B cell (primary cell): Measurements from ENCODE around the gene MCM10. TPM values are rescaled to one million over a fixed set of nuclear protein-coding genes. Genes with fewer than 3 reads are reported as not detected.

Experiments
- ATAC-seq: fragments of 200-7000 bp; cut with Tn5 transposase; one replicate; pipeline ENCODE4 v1.10.0; 2021; ENCODE audit warnings: low read depth, mild to moderate bottlenecking, moderate number of reproducible peaks, moderate library complexity
- CTCF ChIA-PET: fragments of 350-600 bp; sonication (Branson Sonifier 250); formaldehyde crosslinking; loops from one replicate; lab custom pipeline; 2021; ENCODE audit warnings: antibody characterized with exemption, inconsistent platforms; lab: Charles Lee
- POLR2A ChIA-PET: fragments of 350-600 bp; sonication (Branson Sonifier 250); formaldehyde crosslinking; loops from one replicate; lab custom pipeline; 2021; ENCODE audit warnings: antibody characterized with exemption; lab: Charles Lee
- DNase-seq: peaks from one replicate; pipeline ENCODE4 v3.0.0; 2013
- H2AFZ ChIP-seq: 2 replicates; pipeline ENCODE4 v1.6.1; 2012; ENCODE audit warnings: mild to moderate bottlenecking, low read depth, low read length; ENCODE audit not compliant: insufficient read depth, poor library complexity, severe bottlenecking
- H3K27ac ChIP-seq, 2 donors: 1 replicate in 1 of 2; 2 replicates in 1 of 2; pipeline ENCODE4 v1.5.1; 2012 to 2013; ENCODE audit warnings: low read length in 2 of 2, mild to moderate bottlenecking in 2 of 2, moderate library complexity in 1 of 2
- H3K27me3 ChIP-seq, 4 experiments: fragments of 200-600 bp in 1 of 4; sonication (generic) in 1 of 4; replicated peaks in 1 of 4; 1 replicate in 2 of 4; 2 replicates in 2 of 4; pipeline versions ENCODE4 v1.6.1 to v1.7.0; 2013 to 2016; ENCODE audit warnings: low read length in 3 of 4, mild to moderate bottlenecking in 2 of 4, mixed read lengths in 1 of 4, moderate library complexity in 1 of 4; ENCODE audit not compliant: insufficient read depth in 4 of 4, control insufficient read depth in 3 of 4; ENCODE audit errors: control extremely low read depth in 1 of 4
- H3K36me3 ChIP-seq, 2 experiments: replicated peaks in 1 of 2; 1 replicate in 1 of 2; 2 replicates in 1 of 2; pipeline versions ENCODE4 v1.6.1 to v1.7.1; 2013; ENCODE audit warnings: low read length in 1 of 2; ENCODE audit not compliant: insufficient read depth in 2 of 2, control insufficient read depth in 1 of 2; ENCODE audit errors: control extremely low read depth in 1 of 2, extremely low read depth in 1 of 2
- H3K4me1 ChIP-seq, 2 donors: fragments of 200-600 bp in 1 of 2; sonication (generic) in 1 of 2; 1 replicate in 1 of 2; 2 replicates in 1 of 2; pipeline versions ENCODE4 v1.5.1 to v1.6.1; 2013 to 2017; ENCODE audit warnings: low read length in 2 of 2; ENCODE audit not compliant: control insufficient read depth in 2 of 2, insufficient read depth in 2 of 2
- H3K4me2 ChIP-seq: replicated peaks from 2 replicates; pipeline ENCODE3; 2012; ENCODE audit warnings: mild to moderate bottlenecking, low read depth, low read length; ENCODE audit not compliant: poor library complexity, severe bottlenecking
- H3K4me3 ChIP-seq, 5 experiments: fragments of 200-600 bp in 1 of 5; sonication (generic) in 1 of 5; 1 replicate in 3 of 5; 2 replicates in 2 of 5; pipeline versions ENCODE4 v1.5.1 to v1.7.0; 2011 to 2016; ENCODE audit warnings: low read length in 4 of 5, mild to moderate bottlenecking in 4 of 5, low read depth in 2 of 5, control low read depth in 1 of 5, moderate library complexity in 1 of 5; ENCODE audit not compliant: insufficient read depth in 1 of 5; ENCODE audit errors: control extremely low read depth in 1 of 5, extremely low read depth in 1 of 5
- H3K79me2 ChIP-seq: fragments of 200-600 bp; sonication (generic); one replicate; pipeline ENCODE4 v1.6.0; 2016; ENCODE audit warnings: low read length; ENCODE audit not compliant: control insufficient read depth, insufficient read depth
- H3K9ac ChIP-seq: fragments of 200-600 bp; sonication (generic); 2 replicates; pipeline ENCODE4 v1.6.1; 2017; ENCODE audit warnings: mild to moderate bottlenecking, low read length, moderate library complexity
- H3K9me3 ChIP-seq, 3 donors: one replicate each; pipeline versions ENCODE4 v1.6.1 to v1.7.1; 2013; ENCODE audit warnings: low read length in 2 of 3; ENCODE audit not compliant: control insufficient read depth in 2 of 3, insufficient read depth in 1 of 3; ENCODE audit errors: control extremely low read depth in 1 of 3
- H4K20me1 ChIP-seq: 2 replicates; pipeline ENCODE4 v1.6.0; 2012; ENCODE audit warnings: mild to moderate bottlenecking, low read length; ENCODE audit not compliant: insufficient read depth, control insufficient read depth, poor library complexity, severe bottlenecking
- H3K27ac Mint-ChIP-seq: one replicate; pipeline ENCODE4 v1.8.0; 2021; ENCODE audit warnings: mixed read lengths
- H3K27me3 Mint-ChIP-seq: one replicate; pipeline ENCODE4 v1.8.0; 2021; ENCODE audit warnings: mixed read lengths
- H3K4me1 Mint-ChIP-seq: one replicate; pipeline ENCODE4 v1.8.0; 2021; ENCODE audit warnings: mixed read lengths
- H3K4me3 Mint-ChIP-seq: one replicate; pipeline ENCODE4 v1.8.0; 2021; ENCODE audit warnings: mixed read lengths
- H3K9me3 Mint-ChIP-seq: one replicate; pipeline ENCODE4 v1.8.0; 2022; ENCODE audit warnings: mixed read lengths; ENCODE audit not compliant: insufficient read depth
- CTCF ChIP-seq: fragments of 200-600 bp; IDR thresholded peaks from one replicate; pipeline ENCODE4 v1.8.0; 2022; ENCODE audit warnings: antibody characterized with exemption, mild to moderate bottlenecking
- EZH2 ChIP-seq: IDR thresholded peaks from 2 replicates; pipeline ENCODE4 v1.6.1; 2012; ENCODE audit warnings: borderline replicate concordance, low read depth, mild to moderate bottlenecking, moderate library complexity, low read length; ENCODE audit not compliant: insufficient read depth, poor library complexity, severe bottlenecking
- WGBS: methylation state at CpG from one replicate; pipeline ENCODE4 v1.1.5; 2013; ENCODE audit warnings: missing lambda C conversion rate; ENCODE audit not compliant: insufficient coverage; 5-methylcytosine and 5-hydroxymethylcytosine counted together
- intact Hi-C: fragments of 100-400 bp; cut with micrococcal nuclease; formaldehyde crosslinking; loops from one replicate; pipeline ENCODE4 v1.10.0; 2022
- polyA plus RNA-seq: library from polyadenylated mRNA; depleted of rRNA; stranded (reverse); fragments of >200 nt; gene quantifications from 2 replicates; pipeline ENCODE4 v1.2.3, GENCODE V29; 2012
- small RNA-seq: library from RNA; depleted of rRNA; stranded (forward); fragments of <200 nt; gene quantifications from one replicate; pipeline ENCODE3, GENCODE V24; 2012; ENCODE audit warnings: low replicate concordance, low read depth; ENCODE audit not compliant: insufficient read length
- total RNA-seq, 2 donors: library from RNA; stranded (reverse); fragments of 120-200 nt in 1 of 2; gene quantifications; 1 replicate in 1 of 2; 2 replicates in 1 of 2; pipeline versions ENCODE4 v1.2.3 to v1.2.4, GENCODE V29; 2013 to 2022

The MCM10 gene
- total and polyA plus RNA-seq, 2 donors (not counting 1 experiment from before 2014, with no cell fraction given), result 0.42 to 0.88 TPM

GRCh38 chr10:13257621-13258140 is 96.3 kb downstream of the MCM10 start:
- Histone ChIP-seq H4K20me1 (no peaks in the 10 kb centered on the region), H3K4me3 (no peak overlapping the region), H3K9ac (no peak overlapping the region), H3K36me3 (no peaks in the 10 kb centered on the region), H3K9me3 (peaks cover 0 to 5% (median 0%) of the 10 kb centered on the region in 3 donors), H3K27me3 (no peaks in the 10 kb centered on the region), H3K79me2 (no peaks in the 10 kb centered on the region), H3K27ac (no peak overlapping the region), H3K4me2 (no peak overlapping the region), H3K4me1 (no peaks in the 10 kb centered on the region), H2AFZ (no peak overlapping the region)
- no peak overlapping the region for H3K27ac Mint-ChIP-seq
- WGBS, result 100% methylated on average over 2 of the region's 5 CpGs
- no peaks in the 10 kb centered on the region for H3K9me3 Mint-ChIP-seq
- H3K4me1 Mint-ChIP-seq, result no peaks in the 10 kb centered on the region
- no peak for DNase-seq
- TF ChIP-seq CTCF, result no peak
- TF ChIP-seq EZH2, result no peak
- no peak for ATAC-seq
- ChIA-PET POLR2A (no interaction called here), CTCF (no interaction called here)
- intact Hi-C loops, result no loop called here
- peaks cover 12% of the 10 kb centered on the region for H3K27me3 Mint-ChIP-seq
- no peak overlapping the region for H3K4me3 Mint-ChIP-seq

Small RNA genes within 50 kb of the gene (small RNA-seq; reads per million reads assigned to genes)
- gene RNU6-6P, result not detected

Other genes starting within 250 kb of the MCM10 start
- 0.12 and 0.15 TPM in 2 replicates for gene CCDC3, start 159.8 kb upstream of the MCM10 start, total RNA-seq
- gene CCDC3, start 159.8 kb upstream of the MCM10 start, polyA plus RNA-seq, result not detected in 2 replicates
- 42.8 and 42.9 TPM in 2 replicates for gene OPTN, start 61.4 kb upstream of the MCM10 start, total RNA-seq
- gene OPTN, start 61.4 kb upstream of the MCM10 start, polyA plus RNA-seq, result 5.2 and 12.0 TPM in 2 replicates
- gene UCMA, start 72.8 kb downstream of the MCM10 start, total RNA-seq, result not detected in 2 replicates
- gene UCMA, start 72.8 kb downstream of the MCM10 start, polyA plus RNA-seq, result not detected in 2 replicates
- gene PHYH, start 138.5 kb downstream of the MCM10 start, total RNA-seq, result 9.7 and 14.9 TPM in 2 replicates
- 3.1 and 3.8 TPM in 2 replicates for gene PHYH, start 138.5 kb downstream of the MCM10 start, polyA plus RNA-seq
- 25.3 and 29.1 TPM in 2 replicates for gene SEPHS1, start 186.7 kb downstream of the MCM10 start, total RNA-seq
- gene SEPHS1, start 186.7 kb downstream of the MCM10 start, polyA plus RNA-seq, result 14.7 and 15.8 TPM in 2 replicates